ENCODE data around the gene FBXO47.
A peak's percentile ranks its signal among the peaks of the same experiment; 100 is the strongest.
"Not testable (repeated sequence)": the region's sequence is repeated elsewhere in the genome, so short reads cannot be mapped to it uniquely, and the experiment has no call there.

FBXO47 gene

DNA sequence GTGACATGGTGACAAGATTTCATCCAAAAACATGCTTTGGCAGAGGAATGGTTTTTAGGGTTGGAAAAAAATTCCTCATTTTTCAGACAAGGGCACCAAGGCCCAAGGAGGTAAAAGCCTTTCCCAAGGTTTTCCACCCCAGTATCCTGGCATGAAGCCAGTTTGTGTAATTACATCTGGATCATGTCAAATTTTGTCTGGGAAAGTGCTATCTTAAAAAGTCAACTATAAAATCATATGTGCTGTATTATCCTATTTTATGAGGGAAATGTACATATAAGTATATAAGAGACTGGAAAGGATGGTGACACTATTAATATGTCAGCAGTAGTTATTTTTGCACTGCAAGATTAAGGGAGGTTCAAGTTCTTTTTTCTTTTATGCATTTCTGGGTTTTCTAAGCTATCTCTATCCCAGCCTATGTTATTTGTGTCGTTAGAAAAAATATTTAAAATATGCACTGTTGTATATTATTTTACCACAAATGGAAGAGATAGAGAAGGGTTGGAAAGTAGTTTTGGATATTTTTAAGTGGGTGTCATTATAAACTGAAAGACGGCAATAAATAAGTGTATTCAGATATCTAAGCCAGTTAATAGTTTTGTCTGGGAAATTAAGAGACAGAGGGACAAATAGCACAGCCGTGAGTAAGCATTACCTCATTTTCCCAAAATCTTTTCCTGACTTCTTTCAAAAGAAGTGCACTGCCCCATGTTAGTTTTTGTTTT, 13.5 kb upstream of the FBXO47 start:
- TF ChIP-seq, protein P1, sequence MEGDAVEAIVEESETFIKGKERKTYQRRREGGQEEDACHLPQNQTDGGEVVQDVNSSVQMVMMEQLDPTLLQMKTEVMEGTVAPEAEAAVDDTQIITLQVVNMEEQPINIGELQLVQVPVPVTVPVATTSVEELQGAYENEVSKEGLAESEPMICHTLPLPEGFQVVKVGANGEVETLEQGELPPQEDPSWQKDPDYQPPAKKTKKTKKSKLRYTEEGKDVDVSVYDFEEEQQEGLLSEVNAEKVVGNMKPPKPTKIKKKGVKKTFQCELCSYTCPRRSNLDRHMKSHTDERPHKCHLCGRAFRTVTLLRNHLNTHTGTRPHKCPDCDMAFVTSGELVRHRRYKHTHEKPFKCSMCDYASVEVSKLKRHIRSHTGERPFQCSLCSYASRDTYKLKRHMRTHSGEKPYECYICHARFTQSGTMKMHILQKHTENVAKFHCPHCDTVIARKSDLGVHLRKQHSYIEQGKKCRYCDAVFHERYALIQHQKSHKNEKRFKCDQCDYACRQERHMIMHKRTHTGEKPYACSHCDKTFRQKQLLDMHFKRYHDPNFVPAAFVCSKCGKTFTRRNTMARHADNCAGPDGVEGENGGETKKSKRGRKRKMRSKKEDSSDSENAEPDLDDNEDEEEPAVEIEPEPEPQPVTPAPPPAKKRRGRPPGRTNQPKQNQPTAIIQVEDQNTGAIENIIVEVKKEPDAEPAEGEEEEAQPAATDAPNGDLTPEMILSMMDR (conservative IDR thresholded peaks at IDR 0.05; ENCODE audit: control insufficient read depth, insufficient read depth, low read depth, low read length) = no peak
- H3K4me3 ChIP-seq (ENCODE audit: control insufficient read depth, low read depth, low read length) = no peak overlapping the region
- DNase-seq (ENCODE audit: low read depth) = peak; percentile 28

DNA sequence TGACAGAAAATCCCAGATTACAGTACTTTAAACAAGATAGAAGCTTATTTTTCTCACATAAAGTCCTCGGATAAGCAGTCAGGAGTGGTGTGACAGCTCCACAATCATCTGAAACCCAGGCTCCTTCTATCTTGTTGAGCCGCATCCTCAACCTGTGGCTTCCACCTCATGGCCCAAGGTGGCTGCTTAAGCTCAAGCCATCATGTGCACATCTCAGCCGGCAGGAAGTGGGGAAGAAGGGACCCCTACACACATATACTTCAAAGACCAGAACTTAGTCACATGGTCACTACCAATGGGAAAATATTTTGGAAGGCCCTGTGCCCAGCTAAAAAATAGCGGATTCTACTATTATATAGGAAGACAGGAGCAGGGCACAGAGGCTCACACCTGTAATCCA, 11.0 kb upstream of the FBXO47 start:
- no peak overlapping the region for H3K4me3 ChIP-seq (ENCODE audit: control insufficient read depth, low read depth, low read length)
- TF ChIP-seq, protein P1 (conservative IDR thresholded peaks at IDR 0.05; ENCODE audit: control insufficient read depth, insufficient read depth, low read depth, low read length) = no peak
- no peak for DNase-seq (ENCODE audit: low read depth)

DNA sequence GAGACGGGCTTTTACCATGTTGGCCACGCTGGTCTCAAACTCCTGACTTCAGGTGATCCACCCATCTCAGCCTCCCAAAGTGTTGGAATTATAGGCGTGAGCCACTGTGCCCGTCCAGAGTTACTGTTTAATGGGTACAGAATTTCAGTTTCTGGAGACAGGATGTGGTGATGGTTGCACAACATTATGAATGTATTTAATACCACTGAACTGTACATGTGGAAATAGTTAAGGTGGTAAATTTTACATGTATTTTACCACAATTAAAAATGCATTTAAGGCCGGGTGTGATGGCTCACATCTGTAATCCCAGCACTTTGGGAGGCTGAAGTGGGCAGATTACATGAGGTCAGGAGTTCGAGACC, 9.0 kb upstream of the FBXO47 start:
- not testable (repeated sequence) for H3K4me3 ChIP-seq (ENCODE audit: control insufficient read depth, low read depth, low read length)
- peak; percentile 75 for DNase-seq (ENCODE audit: low read depth)

DNA sequence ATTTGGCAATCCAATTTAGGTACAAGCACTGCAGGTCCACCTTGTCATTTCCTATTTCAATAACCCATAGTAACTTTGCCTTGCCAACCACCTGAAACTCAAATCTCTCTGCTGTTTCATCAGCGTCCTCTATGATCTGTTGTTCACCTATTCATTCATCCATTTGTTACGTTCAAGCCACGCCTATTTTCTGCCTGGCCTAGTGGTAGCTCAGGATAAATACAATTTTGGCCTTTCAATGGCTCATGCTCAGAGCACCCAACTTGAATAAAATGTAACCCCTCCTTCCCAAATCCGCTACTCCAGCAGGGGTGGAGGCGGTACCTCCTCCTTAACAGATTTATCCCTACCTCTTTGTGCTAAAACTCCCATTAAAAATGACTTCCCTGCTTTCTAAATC, 3.6 kb upstream of the FBXO47 start:
- TF ChIP-seq, protein P1 (conservative IDR thresholded peaks at IDR 0.05; ENCODE audit: control insufficient read depth, insufficient read depth, low read depth, low read length) = no peak
- no peak overlapping the region for H3K4me3 ChIP-seq (ENCODE audit: control insufficient read depth, low read depth, low read length)
- no peak for DNase-seq (ENCODE audit: low read depth)

DNA sequence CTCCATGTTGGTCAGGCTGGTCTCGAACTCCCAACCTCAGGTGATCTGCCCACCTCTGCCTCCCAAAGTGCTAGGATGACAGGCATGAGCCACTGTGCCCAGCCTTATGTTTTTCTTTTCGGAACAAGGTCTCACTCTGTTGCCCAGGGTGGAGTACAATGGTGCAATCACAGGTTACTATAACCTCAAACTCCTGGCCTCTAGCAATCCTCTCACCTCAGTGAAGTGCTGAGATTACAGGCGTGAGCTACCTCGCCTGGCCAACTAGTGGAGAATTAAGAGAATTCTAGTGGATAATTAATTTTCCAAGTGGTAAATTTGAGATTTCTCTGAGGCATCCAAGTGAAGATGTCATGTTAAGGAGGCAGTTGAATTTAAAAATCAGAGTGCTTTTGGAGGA, 2.9 kb upstream of the FBXO47 start:
- no peak for DNase-seq (ENCODE audit: low read depth)
- no peak overlapping the region for H3K4me3 ChIP-seq (ENCODE audit: control insufficient read depth, low read depth, low read length)
- TF ChIP-seq, protein P1 (conservative IDR thresholded peaks at IDR 0.05; ENCODE audit: control insufficient read depth, insufficient read depth, low read depth, low read length) = no peak

DNA sequence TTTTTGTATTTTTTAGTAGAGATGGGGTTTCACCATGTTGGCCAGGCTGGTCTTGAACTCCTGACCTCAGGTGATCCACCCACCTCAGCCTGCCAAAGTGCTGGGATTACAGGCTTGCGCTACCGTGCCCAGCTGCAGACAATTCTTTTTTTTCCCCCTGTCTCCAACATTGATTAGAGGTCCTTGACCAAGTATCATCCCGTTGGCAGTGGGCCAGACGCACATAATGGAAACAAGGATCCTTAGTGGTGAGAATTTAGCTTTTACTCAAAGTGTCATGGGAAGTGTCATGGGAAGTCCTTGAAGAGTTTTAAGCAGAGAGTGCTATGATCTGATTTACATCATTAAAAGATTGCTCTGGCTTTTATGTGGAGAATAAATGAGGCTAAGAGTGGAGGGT, 2.1 kb upstream of the FBXO47 start:
- TF ChIP-seq, protein P1 (conservative IDR thresholded peaks at IDR 0.05; ENCODE audit: control insufficient read depth, insufficient read depth, low read depth, low read length) = no peak
- no peak for DNase-seq (ENCODE audit: low read depth)
- H3K4me3 ChIP-seq (ENCODE audit: control insufficient read depth, low read depth, low read length) = no peak overlapping the region

DNA sequence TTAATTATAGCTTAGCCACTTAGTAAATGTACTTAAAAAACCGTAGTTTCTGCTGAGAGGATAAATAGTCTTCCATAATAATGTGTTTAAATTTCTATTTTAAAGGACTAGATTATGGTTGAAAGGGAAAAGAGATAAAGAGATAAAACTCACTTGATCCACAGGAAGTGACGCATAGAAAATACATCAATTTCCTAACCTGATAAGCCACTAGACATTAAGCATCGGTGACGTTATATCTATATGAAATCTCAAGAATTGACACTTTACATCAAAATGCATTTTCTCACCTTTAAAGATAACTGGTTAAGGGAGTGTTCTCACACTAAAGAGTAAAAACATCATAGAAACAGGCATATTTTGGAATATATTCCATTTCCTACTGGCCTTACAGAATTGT, 5.8 kb downstream of the FBXO47 start:
- DNase-seq (ENCODE audit: low read depth) = no peak
- TF ChIP-seq, protein P1 (conservative IDR thresholded peaks at IDR 0.05; ENCODE audit: control insufficient read depth, insufficient read depth, low read depth, low read length) = no peak
- H3K4me3 ChIP-seq (ENCODE audit: control insufficient read depth, low read depth, low read length) = no peak overlapping the region

Measured in fibroblast of mammary gland (primary cell).